ENCODE measurements around the gene BRSK2. TPM values are rescaled to one million over a fixed set of nuclear protein-coding genes. Genes with fewer than 3 reads are reported as not detected.

The BRSK2 gene
- total RNA-seq, 1 donor from 2014 or later, result 9.3 TPM

DNA sequence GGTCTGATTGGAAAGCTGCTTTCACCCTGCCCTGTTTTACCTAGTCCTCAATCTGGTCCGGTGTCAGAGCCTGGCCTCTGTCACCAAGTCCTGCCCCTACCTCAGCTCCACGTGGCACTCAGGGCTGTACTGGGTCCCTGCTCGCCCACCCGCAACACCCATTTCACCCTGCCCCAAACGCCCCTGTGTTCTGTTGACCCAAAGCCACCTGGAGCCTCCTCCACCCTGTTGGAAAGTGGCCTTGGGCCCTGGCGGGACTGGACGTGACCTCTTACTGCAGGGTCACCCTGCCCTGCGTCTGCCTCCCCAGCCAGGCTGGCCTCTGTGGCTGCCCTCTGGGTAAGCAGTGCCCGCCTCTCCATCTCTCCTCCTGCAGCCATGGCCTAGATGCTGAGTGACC, 21.5 kb upstream of the BRSK2 start:
- TF ChIP-seq, protein P1, sequence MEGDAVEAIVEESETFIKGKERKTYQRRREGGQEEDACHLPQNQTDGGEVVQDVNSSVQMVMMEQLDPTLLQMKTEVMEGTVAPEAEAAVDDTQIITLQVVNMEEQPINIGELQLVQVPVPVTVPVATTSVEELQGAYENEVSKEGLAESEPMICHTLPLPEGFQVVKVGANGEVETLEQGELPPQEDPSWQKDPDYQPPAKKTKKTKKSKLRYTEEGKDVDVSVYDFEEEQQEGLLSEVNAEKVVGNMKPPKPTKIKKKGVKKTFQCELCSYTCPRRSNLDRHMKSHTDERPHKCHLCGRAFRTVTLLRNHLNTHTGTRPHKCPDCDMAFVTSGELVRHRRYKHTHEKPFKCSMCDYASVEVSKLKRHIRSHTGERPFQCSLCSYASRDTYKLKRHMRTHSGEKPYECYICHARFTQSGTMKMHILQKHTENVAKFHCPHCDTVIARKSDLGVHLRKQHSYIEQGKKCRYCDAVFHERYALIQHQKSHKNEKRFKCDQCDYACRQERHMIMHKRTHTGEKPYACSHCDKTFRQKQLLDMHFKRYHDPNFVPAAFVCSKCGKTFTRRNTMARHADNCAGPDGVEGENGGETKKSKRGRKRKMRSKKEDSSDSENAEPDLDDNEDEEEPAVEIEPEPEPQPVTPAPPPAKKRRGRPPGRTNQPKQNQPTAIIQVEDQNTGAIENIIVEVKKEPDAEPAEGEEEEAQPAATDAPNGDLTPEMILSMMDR (IDR thresholded peaks at IDR 0.05), result no peak
- no peaks in the 10 kb centered on the region for H3K9me3 ChIP-seq
- H3K4me3 ChIP-seq, result no peak overlapping the region
- intact Hi-C loops (cut with DNase I), result no loop called here
- no peak for DNase-seq (ENCODE audit: low spot score in 2 of 2)
- no peaks in the 10 kb centered on the region for H3K4me1 ChIP-seq
- no peaks in the 10 kb centered on the region for H3K27me3 ChIP-seq
- no peak overlapping the region for H3K27ac ChIP-seq
- H3K36me3 ChIP-seq, result no peaks in the 10 kb centered on the region

DNA sequence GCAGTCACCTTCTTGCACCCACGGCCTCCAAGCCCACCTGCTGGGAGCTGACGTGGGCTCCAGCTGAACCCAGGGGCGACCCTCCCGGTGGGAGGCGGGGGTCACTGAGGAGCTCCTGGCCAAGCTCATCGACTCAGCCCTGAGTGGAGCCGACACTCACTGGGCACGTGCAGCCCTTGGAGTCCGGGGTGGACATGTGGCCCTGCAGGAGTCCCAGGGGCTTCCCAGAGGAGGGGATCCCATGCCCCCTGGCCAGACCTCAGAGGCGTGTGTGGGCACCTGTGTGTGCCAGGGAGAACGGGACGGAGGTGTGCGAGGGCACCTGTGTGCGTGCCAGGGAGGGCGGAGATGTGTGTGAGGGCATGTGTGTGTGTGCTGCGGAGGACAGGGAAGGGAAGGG, 20.8 kb upstream of the BRSK2 start:
- no peak overlapping the region for H3K27ac ChIP-seq
- H3K36me3 ChIP-seq, result no peaks in the 10 kb centered on the region
- H3K4me1 ChIP-seq, result no peaks in the 10 kb centered on the region
- H3K27me3 ChIP-seq, result no peaks in the 10 kb centered on the region
- DNase-seq (ENCODE audit: low spot score in 2 of 2), result no peak
- TF ChIP-seq, protein P1 (IDR thresholded peaks at IDR 0.05), result no peak
- H3K9me3 ChIP-seq, result no peaks in the 10 kb centered on the region
- H3K4me3 ChIP-seq, result no peak overlapping the region
- intact Hi-C loops (cut with DNase I), result no loop called here

DNA sequence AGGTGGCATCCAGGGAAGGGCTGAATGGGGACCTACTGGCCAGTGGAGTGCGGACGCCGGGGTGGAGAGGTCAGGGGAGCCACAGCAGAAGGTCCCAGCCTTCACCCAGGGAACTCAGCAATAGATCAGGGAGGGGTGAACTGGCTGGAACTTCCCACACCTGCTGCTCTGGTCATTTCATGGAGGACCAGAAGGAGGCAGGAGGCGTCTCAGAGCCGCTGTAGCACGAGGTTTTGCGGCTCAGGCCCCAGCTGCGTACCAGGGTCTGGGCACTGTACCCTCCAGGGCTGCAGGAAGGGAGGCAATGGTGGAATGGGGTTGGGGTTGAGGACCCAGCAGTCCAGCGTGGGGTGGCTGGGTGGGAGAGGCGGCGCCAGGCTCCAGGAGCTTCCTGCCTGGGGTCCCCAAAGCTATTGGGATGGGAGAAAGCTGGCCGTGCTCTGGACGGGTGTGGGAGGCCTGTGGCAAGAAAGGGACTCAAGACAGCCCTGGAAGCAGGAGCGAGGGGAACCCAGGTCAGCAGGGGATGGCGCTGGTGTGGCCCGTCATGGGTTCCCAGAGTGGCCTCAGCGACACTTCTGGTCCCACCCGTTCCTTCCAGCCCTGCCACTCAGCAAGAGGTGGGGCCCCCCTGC, 20.2 kb upstream of the BRSK2 start:
- Histone ChIP-seq H3K36me3 (no peaks in the 10 kb centered on the region), H3K27ac (no peak overlapping the region), H3K4me1 (no peaks in the 10 kb centered on the region), H3K9me3 (no peaks in the 10 kb centered on the region), H3K27me3 (no peaks in the 10 kb centered on the region), H3K4me3 (no peak overlapping the region)
- intact Hi-C loops (cut with DNase I), result no loop called here
- DNase-seq (ENCODE audit: low spot score in 2 of 2), result no peak
- TF ChIP-seq, protein P1 (IDR thresholded peaks at IDR 0.05), result no peak

DNA sequence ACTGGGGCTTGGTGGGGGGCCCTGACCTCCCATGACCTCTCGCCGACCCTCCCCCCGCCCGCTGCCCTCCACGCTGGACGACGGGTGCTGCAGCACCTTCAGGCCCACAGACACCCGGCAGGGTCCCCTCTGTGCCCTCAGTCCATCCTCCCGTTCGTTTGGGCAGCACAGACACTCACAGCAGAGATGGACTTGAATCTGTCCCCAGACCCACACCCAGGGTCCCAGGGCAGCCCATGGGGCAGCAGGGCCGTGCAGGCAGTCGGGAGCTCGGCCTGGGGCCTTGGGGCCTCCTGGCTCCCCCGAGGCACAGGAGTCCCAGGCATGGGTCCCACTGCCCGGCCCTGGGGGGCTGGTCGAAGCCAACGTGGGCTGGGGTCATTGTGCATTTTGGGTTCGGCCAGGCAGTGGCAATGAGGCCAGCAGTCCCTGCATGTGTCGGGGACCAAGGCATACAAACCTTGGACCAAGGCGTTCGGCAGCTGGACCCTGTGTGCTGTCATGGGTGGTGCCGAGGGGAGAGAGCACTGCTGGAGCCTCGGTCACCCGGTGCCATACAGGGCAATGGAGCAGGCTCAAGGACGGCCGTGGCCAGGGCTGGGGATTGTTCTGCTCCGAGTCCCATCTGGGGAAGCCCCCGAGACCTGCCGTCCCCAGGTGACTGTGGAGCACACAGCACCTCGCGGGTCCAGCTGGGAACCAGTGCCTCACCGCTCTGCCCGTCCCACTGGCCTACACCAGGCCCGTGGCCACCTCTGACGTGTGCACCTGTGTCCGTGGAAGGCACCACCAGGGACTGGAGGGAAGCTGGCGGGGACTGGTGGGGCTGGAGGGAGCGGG, 19.3 kb upstream of the BRSK2 start:
- no peak overlapping the region for H3K4me3 ChIP-seq
- H3K27me3 ChIP-seq, result no peaks in the 10 kb centered on the region
- H3K4me1 ChIP-seq, result no peaks in the 10 kb centered on the region
- H3K27ac ChIP-seq, result no peak overlapping the region
- intact Hi-C loops (cut with DNase I), result no loop called here
- TF ChIP-seq, protein P1 (IDR thresholded peaks at IDR 0.05), result no peak
- no peaks in the 10 kb centered on the region for H3K9me3 ChIP-seq
- H3K36me3 ChIP-seq, result no peaks in the 10 kb centered on the region
- no peak for DNase-seq (ENCODE audit: low spot score in 2 of 2)

DNA sequence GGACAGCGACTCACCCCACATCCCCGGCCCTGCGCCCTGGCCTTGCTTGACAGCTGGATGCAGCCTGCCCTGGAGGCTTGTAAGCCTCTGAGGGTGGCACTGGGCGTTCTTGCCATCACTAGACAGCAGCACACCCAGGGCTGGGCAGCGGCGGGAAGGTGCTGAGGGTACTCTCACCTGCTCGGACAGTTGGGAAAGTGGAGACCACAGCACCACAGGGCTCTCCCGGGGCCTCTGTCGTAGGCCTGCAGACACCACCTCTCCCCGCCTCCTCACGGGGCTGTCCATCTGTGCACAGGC, 18.8 kb upstream of the BRSK2 start:
- no peaks in the 10 kb centered on the region for H3K9me3 ChIP-seq
- TF ChIP-seq, protein P1 (IDR thresholded peaks at IDR 0.05), result no peak
- H3K27me3 ChIP-seq, result no peaks in the 10 kb centered on the region
- DNase-seq (ENCODE audit: low spot score in 2 of 2), result no peak
- intact Hi-C loops (cut with DNase I), result no loop called here
- no peaks in the 10 kb centered on the region for H3K36me3 ChIP-seq
- no peak overlapping the region for H3K4me3 ChIP-seq
- no peaks in the 10 kb centered on the region for H3K4me1 ChIP-seq
- no peak overlapping the region for H3K27ac ChIP-seq

All from ascending aorta (tissue), 2 donors.